Measurements from ENCODE around the gene PEF1. TPM values are rescaled to one million over a fixed set of nuclear protein-coding genes. Genes with fewer than 3 reads are reported as not detected.

PEF1 gene
- total RNA-seq, 1 experiment from 2014 or later: 40.3 TPM

DNA sequence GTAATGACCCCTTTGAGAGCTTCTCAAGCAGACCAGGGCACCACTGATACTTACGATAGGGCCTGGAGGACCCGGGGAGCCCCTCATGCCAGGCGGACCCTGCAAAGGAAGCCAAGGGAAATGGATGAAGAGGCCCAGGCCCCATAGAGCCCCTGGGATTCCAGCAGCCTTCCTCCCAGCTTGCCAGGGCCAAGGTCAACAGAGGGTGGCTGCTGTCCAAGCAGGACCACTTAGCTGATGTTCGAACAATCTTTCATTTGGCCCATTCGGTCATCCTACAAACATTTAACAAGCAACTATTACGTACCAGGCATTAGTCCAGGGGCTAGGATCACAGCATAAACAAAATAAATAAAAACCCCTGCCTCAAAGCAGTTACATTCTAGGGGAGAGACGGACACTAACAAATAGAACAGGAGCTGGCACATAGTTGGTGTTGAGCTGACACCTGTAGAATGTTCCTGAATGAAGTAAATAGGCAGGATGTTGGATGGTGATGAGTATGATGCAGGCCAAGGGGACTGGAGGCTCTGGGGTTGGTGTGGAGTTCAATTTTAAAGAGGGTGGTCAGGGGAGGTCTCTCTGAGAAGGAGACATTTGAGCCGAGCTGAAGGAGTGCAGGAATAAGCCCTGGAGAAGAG lies 27.0 kb upstream of the PEF1 start:
- Histone ChIP-seq H3K4me2 (ENCODE audit: insufficient read depth, insufficient read length, low read length) (no peak overlapping the region), H3K79me1 (ENCODE audit: insufficient read depth, low read depth, low read length, poor library complexity, severe bottlenecking) (no peaks in the 10 kb centered on the region), H3K9ac (ENCODE audit: extremely low read depth, insufficient read length, low read length) (no peak overlapping the region), H3K79me2 (ENCODE audit: insufficient read depth, low read length) (no peaks in the 10 kb centered on the region), H3K56ac (ENCODE audit: insufficient read length, low read depth, low read length) (no peak overlapping the region), H2BK120ac (ENCODE audit: low read depth, low read length, poor library complexity, severe bottlenecking) (no peak overlapping the region), H3K18ac (ENCODE audit: insufficient read length, low read depth, low read length) (no peak overlapping the region), H2AFZ (ENCODE audit: low read length) (no peak overlapping the region), H4K8ac (replicated peaks; ENCODE audit: insufficient read length, low read depth, low read length) (no peak overlapping the region), H3K9me3 (ENCODE audit: control insufficient read depth, low read depth, low read length) (no peaks in the 10 kb centered on the region), H3T11ph (ENCODE audit: low read length) (no peak overlapping the region), H3K23ac (ENCODE audit: insufficient read length, low read depth, low read length) (no peak overlapping the region), H2BK5ac (ENCODE audit: insufficient read length, low read length) (no peak overlapping the region), H3K23me2 (ENCODE audit: insufficient read length, low read depth, low read length, poor library complexity, severe bottlenecking) (no peaks in the 10 kb centered on the region), H3K27me3 (ENCODE audit: insufficient read depth, low read length) (no peaks in the 10 kb centered on the region), H3K27ac (ENCODE audit: insufficient read length, low read depth, low read length) (no peak overlapping the region), H2BK15ac (ENCODE audit: low read depth, low read length) (no peak overlapping the region), H2BK20ac (ENCODE audit: low read depth, low read length, poor library complexity, severe bottlenecking) (no peak overlapping the region), H4K5ac (ENCODE audit: insufficient read length, low read depth, low read length) (no peak overlapping the region), H4K91ac (ENCODE audit: insufficient read length, low read depth, low read length) (no peak overlapping the region), H3K14ac (ENCODE audit: insufficient read depth, low read length) (no peak overlapping the region), H4K20me1 (ENCODE audit: control insufficient read depth, insufficient read depth, insufficient read length) (no peaks in the 10 kb centered on the region), H2AK5ac (ENCODE audit: insufficient read length, low read length) (no peak overlapping the region), H3K4me1 (ENCODE audit: insufficient read depth, low read length) (no peaks in the 10 kb centered on the region; the same call in 1 of the 2 replicates), H2BK12ac (ENCODE audit: insufficient read length, low read depth, low read length) (no peak overlapping the region), H3K4ac (ENCODE audit: low read depth, low read length) (no peak overlapping the region)
- Mint-ChIP-seq H3K4me1 (peaks cover 22 to 34% of the 10 kb centered on the region in 2 experiments), H3K36me3 (ENCODE audit: insufficient read depth in 1 of 3, low read depth in 3 of 3) (no peaks in the 10 kb centered on the region), H3K4me3 (no peak overlapping the region), H3K9me3 (no peaks in the 10 kb centered on the region; a peak in 1 of 5 replicates), H3K27ac (peak overlapping the region in 2 of 3 experiments; percentile 34 to 82; a peak in 2 of 7 replicates), H3K27me3 (ENCODE audit: low read depth) (peaks cover 2% of the 10 kb centered on the region)
- no peak for DNase-seq
- no CpG with 5 or more reads among the region's 8 CpGs for WGBS (ENCODE audit: extremely low coverage, insufficient read length, low lambda C conversion rate)
- TF ChIP-seq, protein P1, sequence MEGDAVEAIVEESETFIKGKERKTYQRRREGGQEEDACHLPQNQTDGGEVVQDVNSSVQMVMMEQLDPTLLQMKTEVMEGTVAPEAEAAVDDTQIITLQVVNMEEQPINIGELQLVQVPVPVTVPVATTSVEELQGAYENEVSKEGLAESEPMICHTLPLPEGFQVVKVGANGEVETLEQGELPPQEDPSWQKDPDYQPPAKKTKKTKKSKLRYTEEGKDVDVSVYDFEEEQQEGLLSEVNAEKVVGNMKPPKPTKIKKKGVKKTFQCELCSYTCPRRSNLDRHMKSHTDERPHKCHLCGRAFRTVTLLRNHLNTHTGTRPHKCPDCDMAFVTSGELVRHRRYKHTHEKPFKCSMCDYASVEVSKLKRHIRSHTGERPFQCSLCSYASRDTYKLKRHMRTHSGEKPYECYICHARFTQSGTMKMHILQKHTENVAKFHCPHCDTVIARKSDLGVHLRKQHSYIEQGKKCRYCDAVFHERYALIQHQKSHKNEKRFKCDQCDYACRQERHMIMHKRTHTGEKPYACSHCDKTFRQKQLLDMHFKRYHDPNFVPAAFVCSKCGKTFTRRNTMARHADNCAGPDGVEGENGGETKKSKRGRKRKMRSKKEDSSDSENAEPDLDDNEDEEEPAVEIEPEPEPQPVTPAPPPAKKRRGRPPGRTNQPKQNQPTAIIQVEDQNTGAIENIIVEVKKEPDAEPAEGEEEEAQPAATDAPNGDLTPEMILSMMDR (conservative IDR thresholded peaks at IDR 0.05): no peak
